ENCODE results near the gene COL6A1. TPM values are rescaled to one million over a fixed set of nuclear protein-coding genes. Genes with fewer than 3 reads are reported as not detected.
A peak's percentile ranks its signal among the peaks of the same experiment; 100 is the strongest.

Gene COL6A1
- total RNA-seq, 1 experiment from 2014 or later: 33.4 TPM

GRCh38 chr21:45937721-45938452 lies 43.7 kb upstream of the COL6A1 start:
- no peaks in the 10 kb centered on the region for H3K4me1 Mint-ChIP-seq (ENCODE audit: low read depth, unreplicated experiment)
- no peaks in the 10 kb centered on the region for H3K4me1 ChIP-seq
- ChIA-PET POLR2A (no interaction called here), CTCF (interaction anchor here (0.5 to 0.7 kb wide), 2 partner anchors 33 to 488 kb away, joined by 3 read pairs; no protein-coding TSS in a partner anchor)
- TF ChIP-seq CTCF (IDR thresholded peaks at IDR 0.05; ENCODE audit: insufficient read depth in 1 of 2, low read depth in 1 of 2, low read length in 1 of 2, severe bottlenecking in 1 of 2, unreplicated experiment in 1 of 2): no peak
- H3K4me3 Mint-ChIP-seq (ENCODE audit: unreplicated experiment): no peak overlapping the region
- H3K4me3 ChIP-seq (ENCODE audit: low read depth, low read length): no peak overlapping the region
- intact Hi-C loops (cut with micrococcal nuclease; ENCODE audit: unreplicated experiment): no loop called here
- no peak for DNase-seq
- no TSS peak for BruUV-seq (replicated peaks)
- no peaks in the 10 kb centered on the region for H3K36me3 Mint-ChIP-seq (ENCODE audit: insufficient read depth, unreplicated experiment)
- H3K27ac Mint-ChIP-seq (ENCODE audit: unreplicated experiment): no peak overlapping the region
- H3K27me3 Mint-ChIP-seq (ENCODE audit: insufficient read depth, unreplicated experiment): peaks cover 14% of the 10 kb centered on the region
- no peaks in the 10 kb centered on the region for H3K9me3 Mint-ChIP-seq (ENCODE audit: unreplicated experiment)
- H3K9me3 ChIP-seq: no peaks in the 10 kb centered on the region
- no peaks in the 10 kb centered on the region for H3K36me3 ChIP-seq (ENCODE audit: control insufficient read depth, insufficient read depth, low read length)
- no peaks in the 10 kb centered on the region for H3K27me3 ChIP-seq (replicated peaks; ENCODE audit: control insufficient read depth, insufficient read depth, low read length)

- ChIA-PET POLR2A (no interaction called here), CTCF (interaction anchor here (0.7 kb wide), 1 partner anchor 33 kb away, joined by 3 read pairs; no protein-coding TSS in a partner anchor)
- no peak for TF ChIP-seq CTCF (IDR thresholded peaks at IDR 0.05; ENCODE audit: insufficient read depth in 1 of 2, low read depth in 1 of 2, low read length in 1 of 2, severe bottlenecking in 1 of 2, unreplicated experiment in 1 of 2)
- peak in 1 of 2 experiments; percentile 19 for DNase-seq
- H3K9me3 ChIP-seq: no peaks in the 10 kb centered on the region
- H3K27me3 Mint-ChIP-seq (ENCODE audit: insufficient read depth, unreplicated experiment): peaks cover 8% of the 10 kb centered on the region
- no peaks in the 10 kb centered on the region for H3K4me1 ChIP-seq
- H3K36me3 Mint-ChIP-seq (ENCODE audit: insufficient read depth, unreplicated experiment): no peaks in the 10 kb centered on the region
- H3K9me3 Mint-ChIP-seq (ENCODE audit: unreplicated experiment): no peaks in the 10 kb centered on the region
- no peak overlapping the region for H3K4me3 ChIP-seq (ENCODE audit: low read depth, low read length)
- no peaks in the 10 kb centered on the region for H3K36me3 ChIP-seq (ENCODE audit: control insufficient read depth, insufficient read depth, low read length)
- no peak overlapping the region for H3K27ac Mint-ChIP-seq (ENCODE audit: unreplicated experiment)
- no peaks in the 10 kb centered on the region for H3K4me1 Mint-ChIP-seq (ENCODE audit: low read depth, unreplicated experiment)
- no peak overlapping the region for H3K4me3 Mint-ChIP-seq (ENCODE audit: unreplicated experiment)
- H3K27me3 ChIP-seq (replicated peaks; ENCODE audit: control insufficient read depth, insufficient read depth, low read length): no peaks in the 10 kb centered on the region
- no TSS peak for BruUV-seq (replicated peaks)
- intact Hi-C loops (cut with micrococcal nuclease; ENCODE audit: unreplicated experiment): no loop called here
Measured at GRCh38 chr21:45938453-45938755, 43.2 kb upstream of the COL6A1 start.

- POLR2A ChIA-PET: no interaction called here
- Histone ChIP-seq H3K36me3 (ENCODE audit: control insufficient read depth, insufficient read depth, low read length) (no peaks in the 10 kb centered on the region), H3K27me3 (replicated peaks; ENCODE audit: control insufficient read depth, insufficient read depth, low read length) (no peaks in the 10 kb centered on the region), H3K4me3 (ENCODE audit: low read depth, low read length) (no peak overlapping the region), H3K4me1 (no peaks in the 10 kb centered on the region), H3K9me3 (no peaks in the 10 kb centered on the region)
- CTCF ChIA-PET: no interaction called here
- Mint-ChIP-seq H3K4me3 (ENCODE audit: unreplicated experiment) (no peak overlapping the region), H3K4me1 (ENCODE audit: low read depth, unreplicated experiment) (no peaks in the 10 kb centered on the region), H3K9me3 (ENCODE audit: unreplicated experiment) (no peaks in the 10 kb centered on the region), H3K36me3 (ENCODE audit: insufficient read depth, unreplicated experiment) (no peaks in the 10 kb centered on the region), H3K27me3 (ENCODE audit: insufficient read depth, unreplicated experiment) (peaks cover 7% of the 10 kb centered on the region), H3K27ac (ENCODE audit: unreplicated experiment) (no peak overlapping the region)
- TF ChIP-seq CTCF (IDR thresholded peaks at IDR 0.05; ENCODE audit: insufficient read depth in 1 of 2, low read depth in 1 of 2, low read length in 1 of 2, severe bottlenecking in 1 of 2, unreplicated experiment in 1 of 2): no peak
- BruUV-seq (replicated peaks): no TSS peak
- DNase-seq: no peak
- intact Hi-C loops (cut with micrococcal nuclease; ENCODE audit: unreplicated experiment): no loop called here
Measured at GRCh38 chr21:45938811-45939520, 42.6 kb upstream of the COL6A1 start.

Measured in Caco-2 (cell line).